Panc1 (cell line): ENCODE data around the gene DPT. TPM values are rescaled to one million over a fixed set of nuclear protein-coding genes. Genes with fewer than 3 reads are reported as not detected.

Experiments
- ATAC-seq: fragments of 200-7000 bp; cut with Tn5 transposase; 2 replicates; pipeline ENCODE4 v1.9.1; 2020; ENCODE audit warnings: mild to moderate bottlenecking, moderate library complexity
- BruUV-seq: library from RNA; stranded (reverse); fragments of 400-500 nt; replicated peaks from 2 replicates; lab custom pipeline; 2021; lab: Mats Ljungman, UMichigan
- CTCF ChIA-PET: fragments of 300-600 bp; sonication (Branson Sonifier 250); formaldehyde crosslinking; loops from one replicate; lab custom pipeline; 2022; ENCODE audit warnings: antibody characterized with exemption; lab: Charles Lee
- POLR2A ChIA-PET: fragments of 300-600 bp; sonication (Branson Sonifier 250); formaldehyde crosslinking; loops from one replicate; lab custom pipeline; 2022; ENCODE audit warnings: antibody characterized with exemption; lab: Charles Lee
- DNase-seq: peaks from one replicate; pipeline ENCODE4 v3.0.0-alpha.2; 2010; ENCODE audit warnings: low read depth, low spot score
- H3K27ac ChIP-seq: 2 replicates; pipeline ENCODE4 v1.5.1; 2011; ENCODE audit warnings: mild to moderate bottlenecking, low read length, inconsistent platforms
- H3K27me3 ChIP-seq: fragments of 200-500 bp; sonication (Bioruptor generic); 2 replicates; pipeline ENCODE4 v1.6.0; 2014; ENCODE audit warnings: low read length, inconsistent platforms; ENCODE audit not compliant: control insufficient read depth, insufficient read depth
- H3K36me3 ChIP-seq: fragments of 200-500 bp; sonication (Bioruptor generic); 2 replicates; pipeline ENCODE4 v1.5.1; 2014; ENCODE audit warnings: inconsistent platforms, mild to moderate bottlenecking, low read length, moderate library complexity; ENCODE audit not compliant: control insufficient read depth, insufficient read depth
- H3K4me1 ChIP-seq: 2 replicates; pipeline ENCODE4 v1.5.1; 2011; ENCODE audit warnings: inconsistent platforms, mild to moderate bottlenecking, low read length, moderate library complexity; ENCODE audit not compliant: control insufficient read depth, insufficient read depth
- H3K4me3 ChIP-seq, 2 experiments: 2 replicates each; pipeline ENCODE4 v1.5.1; 2011 to 2012; ENCODE audit warnings: low read depth in 2 of 2, low read length in 2 of 2, mild to moderate bottlenecking in 2 of 2, inconsistent platforms in 1 of 2, moderate library complexity in 1 of 2
- H3K9me3 ChIP-seq: fragments of 200-500 bp; sonication (Bioruptor generic); 2 replicates; pipeline ENCODE4 v1.5.1; 2014; ENCODE audit warnings: low read depth, mild to moderate bottlenecking, inconsistent platforms, low read length, moderate library complexity; ENCODE audit not compliant: control insufficient read depth, insufficient read depth
- POLR2AphosphoS5 ChIP-seq: IDR thresholded peaks from 2 replicates; pipeline ENCODE4 v1.6.1; 2012; ENCODE audit warnings: mild to moderate bottlenecking, low read depth, low read length, moderate library complexity
- SIN3A ChIP-seq: IDR thresholded peaks from 2 replicates; pipeline ENCODE4 v1.6.1; 2012; ENCODE audit warnings: low read depth, mild to moderate bottlenecking, low read length, moderate library complexity, borderline replicate concordance; ENCODE audit not compliant: insufficient read depth
- TCF7L2 ChIP-seq: IDR thresholded peaks from 2 replicates; pipeline ENCODE4 v1.6.1; 2011; ENCODE audit warnings: mild to moderate bottlenecking, low read depth, low read length, inconsistent platforms
- in situ Hi-C: cut with HindIII; loops from 2 replicates; pipeline ENCODE4 v1.10.0; 2016; ENCODE audit warnings: low sequenced_read_pairs, low pct_unique_long_range_greater_than_20kb
- intact Hi-C: fragments of 100-400 bp; cut with micrococcal nuclease; formaldehyde crosslinking; loops from one replicate; pipeline ENCODE4 v1.10.0; 2022; ENCODE audit not compliant: unreplicated experiment
- total RNA-seq: library from RNA; stranded (reverse); gene quantifications from one replicate; pipeline ENCODE4 v1.2.1, GENCODE V29; 2021; ENCODE audit not compliant: unreplicated experiment
- TF ChIP-seq, protein P1 (sequence below): fragments of 450-650 bp; IDR thresholded peaks from 2 replicates; pipeline ENCODE4 v1.5.1; 2017; ENCODE audit warnings: mild to moderate bottlenecking
- TF ChIP-seq, protein P2 (sequence below), 2 experiments: IDR thresholded peaks; 2 replicates each; pipeline ENCODE4 v1.6.1; 2011 to 2012; ENCODE audit warnings: low read depth in 2 of 2, control low read depth in 1 of 2, low read length in 1 of 2, mild to moderate bottlenecking in 1 of 2, moderate library complexity in 1 of 2; ENCODE audit not compliant: insufficient read depth in 1 of 2

Gene DPT
- total RNA-seq, 1 experiment from 2014 or later: not detected

DNA sequence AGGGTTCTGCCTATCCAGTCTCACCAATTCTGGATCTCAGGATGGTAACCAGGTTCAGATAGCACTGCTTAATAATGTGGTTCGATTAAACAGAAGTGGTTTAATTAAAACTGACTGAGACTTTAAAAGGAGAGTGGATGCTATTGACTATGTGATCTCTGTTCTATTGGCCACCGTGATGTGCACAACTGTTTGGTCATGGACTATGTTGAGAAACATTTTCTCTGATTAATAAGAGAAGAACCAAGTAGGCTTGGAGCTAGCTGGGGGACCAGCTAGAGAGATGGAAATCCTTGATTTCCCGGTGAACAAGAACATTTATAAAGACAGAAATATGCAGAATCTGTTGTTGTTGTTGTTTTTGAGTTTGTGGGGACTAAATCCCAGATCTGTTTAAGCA is 36.5 kb downstream of the DPT start:
- in situ Hi-C loops: no loop called here
- TF ChIP-seq SIN3A (no peak), POLR2AphosphoS5 (no peak), TCF7L2 (no peak)
- TF ChIP-seq, protein P1, sequence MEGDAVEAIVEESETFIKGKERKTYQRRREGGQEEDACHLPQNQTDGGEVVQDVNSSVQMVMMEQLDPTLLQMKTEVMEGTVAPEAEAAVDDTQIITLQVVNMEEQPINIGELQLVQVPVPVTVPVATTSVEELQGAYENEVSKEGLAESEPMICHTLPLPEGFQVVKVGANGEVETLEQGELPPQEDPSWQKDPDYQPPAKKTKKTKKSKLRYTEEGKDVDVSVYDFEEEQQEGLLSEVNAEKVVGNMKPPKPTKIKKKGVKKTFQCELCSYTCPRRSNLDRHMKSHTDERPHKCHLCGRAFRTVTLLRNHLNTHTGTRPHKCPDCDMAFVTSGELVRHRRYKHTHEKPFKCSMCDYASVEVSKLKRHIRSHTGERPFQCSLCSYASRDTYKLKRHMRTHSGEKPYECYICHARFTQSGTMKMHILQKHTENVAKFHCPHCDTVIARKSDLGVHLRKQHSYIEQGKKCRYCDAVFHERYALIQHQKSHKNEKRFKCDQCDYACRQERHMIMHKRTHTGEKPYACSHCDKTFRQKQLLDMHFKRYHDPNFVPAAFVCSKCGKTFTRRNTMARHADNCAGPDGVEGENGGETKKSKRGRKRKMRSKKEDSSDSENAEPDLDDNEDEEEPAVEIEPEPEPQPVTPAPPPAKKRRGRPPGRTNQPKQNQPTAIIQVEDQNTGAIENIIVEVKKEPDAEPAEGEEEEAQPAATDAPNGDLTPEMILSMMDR: no peak
- TF ChIP-seq, protein P2, sequence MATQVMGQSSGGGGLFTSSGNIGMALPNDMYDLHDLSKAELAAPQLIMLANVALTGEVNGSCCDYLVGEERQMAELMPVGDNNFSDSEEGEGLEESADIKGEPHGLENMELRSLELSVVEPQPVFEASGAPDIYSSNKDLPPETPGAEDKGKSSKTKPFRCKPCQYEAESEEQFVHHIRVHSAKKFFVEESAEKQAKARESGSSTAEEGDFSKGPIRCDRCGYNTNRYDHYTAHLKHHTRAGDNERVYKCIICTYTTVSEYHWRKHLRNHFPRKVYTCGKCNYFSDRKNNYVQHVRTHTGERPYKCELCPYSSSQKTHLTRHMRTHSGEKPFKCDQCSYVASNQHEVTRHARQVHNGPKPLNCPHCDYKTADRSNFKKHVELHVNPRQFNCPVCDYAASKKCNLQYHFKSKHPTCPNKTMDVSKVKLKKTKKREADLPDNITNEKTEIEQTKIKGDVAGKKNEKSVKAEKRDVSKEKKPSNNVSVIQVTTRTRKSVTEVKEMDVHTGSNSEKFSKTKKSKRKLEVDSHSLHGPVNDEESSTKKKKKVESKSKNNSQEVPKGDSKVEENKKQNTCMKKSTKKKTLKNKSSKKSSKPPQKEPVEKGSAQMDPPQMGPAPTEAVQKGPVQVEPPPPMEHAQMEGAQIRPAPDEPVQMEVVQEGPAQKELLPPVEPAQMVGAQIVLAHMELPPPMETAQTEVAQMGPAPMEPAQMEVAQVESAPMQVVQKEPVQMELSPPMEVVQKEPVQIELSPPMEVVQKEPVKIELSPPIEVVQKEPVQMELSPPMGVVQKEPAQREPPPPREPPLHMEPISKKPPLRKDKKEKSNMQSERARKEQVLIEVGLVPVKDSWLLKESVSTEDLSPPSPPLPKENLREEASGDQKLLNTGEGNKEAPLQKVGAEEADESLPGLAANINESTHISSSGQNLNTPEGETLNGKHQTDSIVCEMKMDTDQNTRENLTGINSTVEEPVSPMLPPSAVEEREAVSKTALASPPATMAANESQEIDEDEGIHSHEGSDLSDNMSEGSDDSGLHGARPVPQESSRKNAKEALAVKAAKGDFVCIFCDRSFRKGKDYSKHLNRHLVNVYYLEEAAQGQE (IDR thresholded peaks at IDR 0.05; ENCODE audit: insufficient read depth in 1 of 2, low read depth in 2 of 2, low read length in 1 of 2): no peak
- no peak overlapping the region for H3K4me3 ChIP-seq
- no peaks in the 10 kb centered on the region for H3K36me3 ChIP-seq
- ChIA-PET CTCF (no interaction called here), POLR2A (no interaction called here)
- intact Hi-C loops: no loop called here
- no peaks in the 10 kb centered on the region for H3K9me3 ChIP-seq
- H3K4me1 ChIP-seq: no peaks in the 10 kb centered on the region; the same call in 1 of the 2 replicates
- DNase-seq: no peak
- H3K27me3 ChIP-seq: no peaks in the 10 kb centered on the region
- no TSS peak for BruUV-seq
- no peak for ATAC-seq
- H3K27ac ChIP-seq: no peak overlapping the region

DNA sequence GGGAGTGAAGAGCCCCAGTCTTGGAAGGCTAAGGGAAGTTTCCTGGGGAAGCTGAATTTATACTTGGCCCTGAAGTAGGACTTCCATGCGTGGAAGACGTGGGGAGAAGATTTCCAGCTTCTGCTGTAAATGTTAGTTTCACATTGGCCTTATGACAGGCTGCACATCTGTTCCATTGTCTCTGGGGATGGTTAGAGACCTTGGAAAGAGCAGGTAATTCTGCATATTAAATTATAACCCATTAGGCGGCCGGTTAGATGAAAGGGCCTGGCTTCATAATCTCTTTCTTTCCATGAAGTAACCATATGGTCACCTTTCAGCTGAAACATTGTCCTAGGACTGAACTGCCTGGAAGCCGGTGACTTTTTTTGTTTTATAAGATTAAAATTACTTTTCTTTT is 37.5 kb downstream of the DPT start:
- ATAC-seq: no peak
- TF ChIP-seq SIN3A (no peak), POLR2AphosphoS5 (no peak), TCF7L2 (no peak)
- TF ChIP-seq, protein P1: no peak
- TF ChIP-seq, protein P2 (IDR thresholded peaks at IDR 0.05; ENCODE audit: insufficient read depth in 1 of 2, low read depth in 2 of 2, low read length in 1 of 2): no peak
- CTCF ChIA-PET: interaction anchor here (0.6 kb wide), 1 partner anchor 110 kb away, joined by 3 read pairs; no protein-coding TSS in a partner anchor
- Histone ChIP-seq H3K4me1 (no peaks in the 10 kb centered on the region; the same call in 1 of the 2 replicates), H3K27me3 (no peaks in the 10 kb centered on the region), H3K27ac (no peak overlapping the region), H3K4me3 (no peak overlapping the region), H3K9me3 (no peaks in the 10 kb centered on the region), H3K36me3 (no peaks in the 10 kb centered on the region)
- in situ Hi-C loops: no loop called here
- POLR2A ChIA-PET: no interaction called here
- BruUV-seq: no TSS peak
- intact Hi-C loops: no loop called here
- no peak for DNase-seq
